IMR-90 (cell line): ENCODE results near the gene ZNF219.

Experiments used
- CEBPB ChIP-seq: IDR thresholded peaks from 2 replicates; pipeline ENCODE4 v1.6.1; 2012; ENCODE audit warnings: low read depth, low read length, improper control_type of control experiment
- FOS ChIP-seq: fragments of 150-350 bp; IDR thresholded peaks from 2 replicates; pipeline ENCODE4 v1.6.1; 2016; ENCODE audit warnings: low read depth, low read length
- POLR2A ChIP-seq: IDR thresholded peaks from 2 replicates; pipeline ENCODE4 v1.6.1; 2012; ENCODE audit warnings: mild to moderate bottlenecking, low read depth, low read length
- RAD21 ChIP-seq: IDR thresholded peaks from 2 replicates; pipeline ENCODE4 v1.6.1; 2012; ENCODE audit warnings: low read length, improper control_type of control experiment
- SMC3 ChIP-seq: fragments of 150-350 bp; IDR thresholded peaks from 2 replicates; pipeline ENCODE4 v1.6.1; 2016; ENCODE audit warnings: low read depth, mild to moderate bottlenecking, antibody characterized with exemption, low read length, moderate library complexity
- TF ChIP-seq, protein P1 (sequence below): conservative IDR thresholded peaks from 2 replicates; pipeline ENCODE4 v1.5.1; 2012; ENCODE audit warnings: mild to moderate bottlenecking, low read depth, low read length, improper control_type of control experiment
- TF ChIP-seq, protein P2 (sequence below): fragments of 150-350 bp; IDR thresholded peaks from 2 replicates; pipeline ENCODE4 v1.6.1; 2016; ENCODE audit warnings: low read depth, mild to moderate bottlenecking, low read length, moderate library complexity, borderline replicate concordance

DNA sequence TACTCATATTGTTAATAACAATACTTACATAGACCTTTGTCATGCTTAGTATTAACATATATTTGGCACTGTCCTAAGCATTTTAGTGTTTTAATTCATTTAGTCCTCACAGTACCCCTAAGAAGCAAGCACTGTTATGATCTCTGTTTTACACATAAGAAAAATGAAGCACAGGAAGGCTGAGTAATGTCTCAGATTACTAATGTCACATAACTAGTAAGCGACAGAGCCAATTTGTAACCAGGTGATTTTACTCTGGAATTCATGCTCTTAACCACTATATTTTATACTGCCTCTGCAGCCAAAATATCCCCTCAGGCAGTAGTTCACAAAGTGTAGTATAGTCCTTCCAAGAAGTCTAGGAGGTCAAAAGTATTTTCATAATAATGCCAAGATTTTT is 22.7 kb upstream of the ZNF219 start:
- TF ChIP-seq FOS (no peak), POLR2A (no peak), SMC3 (no peak), RAD21 (no peak), CEBPB (no peak)
- TF ChIP-seq, protein P1, sequence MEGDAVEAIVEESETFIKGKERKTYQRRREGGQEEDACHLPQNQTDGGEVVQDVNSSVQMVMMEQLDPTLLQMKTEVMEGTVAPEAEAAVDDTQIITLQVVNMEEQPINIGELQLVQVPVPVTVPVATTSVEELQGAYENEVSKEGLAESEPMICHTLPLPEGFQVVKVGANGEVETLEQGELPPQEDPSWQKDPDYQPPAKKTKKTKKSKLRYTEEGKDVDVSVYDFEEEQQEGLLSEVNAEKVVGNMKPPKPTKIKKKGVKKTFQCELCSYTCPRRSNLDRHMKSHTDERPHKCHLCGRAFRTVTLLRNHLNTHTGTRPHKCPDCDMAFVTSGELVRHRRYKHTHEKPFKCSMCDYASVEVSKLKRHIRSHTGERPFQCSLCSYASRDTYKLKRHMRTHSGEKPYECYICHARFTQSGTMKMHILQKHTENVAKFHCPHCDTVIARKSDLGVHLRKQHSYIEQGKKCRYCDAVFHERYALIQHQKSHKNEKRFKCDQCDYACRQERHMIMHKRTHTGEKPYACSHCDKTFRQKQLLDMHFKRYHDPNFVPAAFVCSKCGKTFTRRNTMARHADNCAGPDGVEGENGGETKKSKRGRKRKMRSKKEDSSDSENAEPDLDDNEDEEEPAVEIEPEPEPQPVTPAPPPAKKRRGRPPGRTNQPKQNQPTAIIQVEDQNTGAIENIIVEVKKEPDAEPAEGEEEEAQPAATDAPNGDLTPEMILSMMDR: no peak
- TF ChIP-seq, protein P2, sequence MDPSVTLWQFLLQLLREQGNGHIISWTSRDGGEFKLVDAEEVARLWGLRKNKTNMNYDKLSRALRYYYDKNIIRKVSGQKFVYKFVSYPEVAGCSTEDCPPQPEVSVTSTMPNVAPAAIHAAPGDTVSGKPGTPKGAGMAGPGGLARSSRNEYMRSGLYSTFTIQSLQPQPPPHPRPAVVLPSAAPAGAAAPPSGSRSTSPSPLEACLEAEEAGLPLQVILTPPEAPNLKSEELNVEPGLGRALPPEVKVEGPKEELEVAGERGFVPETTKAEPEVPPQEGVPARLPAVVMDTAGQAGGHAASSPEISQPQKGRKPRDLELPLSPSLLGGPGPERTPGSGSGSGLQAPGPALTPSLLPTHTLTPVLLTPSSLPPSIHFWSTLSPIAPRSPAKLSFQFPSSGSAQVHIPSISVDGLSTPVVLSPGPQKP: no peak
